Measurements from ENCODE around the gene ZIK1. TPM values are rescaled to one million over a fixed set of nuclear protein-coding genes. Genes with fewer than 3 reads are reported as not detected.

ZIK1 gene
- total and polyA plus RNA-seq, 2 experiments from 2014 or later, result 10.3 to 40.5 TPM

GRCh38 chr19:57557659-57558058, 26.3 kb upstream of the ZIK1 start:
- peaks cover 18% of the 10 kb centered on the region; the same call in 1 of the 2 replicates for H3K36me3 ChIP-seq (ENCODE audit: insufficient read depth)
- H4K20me1 ChIP-seq (replicated peaks; ENCODE audit: insufficient read depth), result peaks cover 12% of the 10 kb centered on the region
- peaks cover 8% of the 10 kb centered on the region; the same call in 1 of the 2 replicates for H3K9me2 ChIP-seq (ENCODE audit: insufficient read depth)
- H3K27me3 ChIP-seq (ENCODE audit: insufficient read depth), result no peaks in the 10 kb centered on the region
- no peak overlapping the region for H3K27ac ChIP-seq (ENCODE audit: low read depth)
- no peak overlapping the region for H3K4me3 ChIP-seq
- peaks cover 6% of the 10 kb centered on the region for H3K4me1 ChIP-seq (ENCODE audit: insufficient read depth)
- DNase-seq (ENCODE audit: low spot score) (no peak), ATAC-seq (no peak)
- no peak overlapping the region for H2AFZ ChIP-seq
- H3K79me2 ChIP-seq (replicated peaks; ENCODE audit: insufficient read depth), result peaks cover 22% of the 10 kb centered on the region
- no peaks in the 10 kb centered on the region for H3F3A ChIP-seq (replicated peaks; ENCODE audit: low read depth)
- H3K4me3 Mint-ChIP-seq, result peak overlapping the region; percentile 99
- H3K4me1 Mint-ChIP-seq, result peaks cover 11% of the 10 kb centered on the region
- peaks cover 57% of the 10 kb centered on the region for H3K36me3 Mint-ChIP-seq (ENCODE audit: low read depth)
- H3K27ac Mint-ChIP-seq, result no peak overlapping the region
- H3K27me3 Mint-ChIP-seq (ENCODE audit: insufficient read depth, low read depth, poor library complexity), result peaks cover 2% of the 10 kb centered on the region
- peaks cover 31% of the 10 kb centered on the region for H3K9me3 Mint-ChIP-seq
- H3K4me2 ChIP-seq, result no peak overlapping the region; the same call in 1 of the 2 replicates
- no peak for TF ChIP-seq NANOG (IDR thresholded peaks at IDR 0.05; ENCODE audit: borderline replicate concordance)
- no peak for TF ChIP-seq ZNF331 (CRISPR knock-in tag; IDR thresholded peaks at IDR 0.05; ENCODE audit: low read depth)
- TF ChIP-seq STAT1 (IDR thresholded peaks at IDR 0.05; ENCODE audit: unreplicated experiment), result no peak
- no peak for TF ChIP-seq JUNB (IDR thresholded peaks at IDR 0.05; ENCODE audit: unreplicated experiment)
- no peak for TF ChIP-seq ZNF114 (CRISPR knock-in tag; IDR thresholded peaks at IDR 0.05)
- no peak for TF ChIP-seq CREB1 (CRISPR knock-in tag; IDR thresholded peaks at IDR 0.05; ENCODE audit: low read depth)
- no peak for TF ChIP-seq EZH2phosphoT487 (IDR thresholded peaks at IDR 0.05; ENCODE audit: unreplicated experiment)
- TF ChIP-seq CTCF (conservative IDR thresholded peaks at IDR 0.05; ENCODE audit: low read depth in 2 of 2), result no peak
- no peak for TF ChIP-seq REST (IDR thresholded peaks at IDR 0.05; ENCODE audit: unreplicated experiment)
- TF ChIP-seq ETS1 (IDR thresholded peaks at IDR 0.05), result no peak
- TF ChIP-seq POLR2AphosphoS5 (IDR thresholded peaks at IDR 0.05; ENCODE audit: low read depth), result no peak
- TF ChIP-seq EZH2 (IDR thresholded peaks at IDR 0.05; ENCODE audit: low read depth, unreplicated experiment), result no peak

Measured in GM23338 (cell line).